Smooth muscle cell of the brain vasculature (primary cell): ENCODE data around the gene LGALS7B.
"Not testable (repeated sequence)": the region's sequence is repeated elsewhere in the genome, so short reads cannot be mapped to it uniquely, and the experiment has no call there.

Source experiments
- DNase-seq: peaks from one replicate; pipeline ENCODE4 v3.0.0-alpha.2; 2012; ENCODE audit warnings: low read depth, low spot score

The LGALS7B gene

DNA sequence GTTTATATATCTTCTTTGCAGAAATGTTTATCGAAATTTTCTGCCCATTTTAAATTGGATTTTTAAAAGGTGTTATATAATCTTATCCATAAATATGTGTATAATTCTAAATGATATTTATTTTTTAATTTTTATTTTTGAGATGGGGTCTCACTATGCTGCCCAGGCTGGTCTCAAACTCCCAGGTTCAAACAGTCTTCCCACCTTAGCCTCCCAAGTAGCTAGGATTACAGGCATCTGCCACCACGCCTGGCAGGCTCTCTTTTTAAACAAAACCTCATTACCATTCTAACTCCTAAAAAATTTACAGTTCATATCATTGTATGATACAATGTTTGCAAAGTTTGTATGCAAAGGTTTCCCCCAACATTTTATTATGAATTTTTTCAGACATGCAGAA is 7.2 kb downstream of the LGALS7B start:
- no peak for DNase-seq

DNA sequence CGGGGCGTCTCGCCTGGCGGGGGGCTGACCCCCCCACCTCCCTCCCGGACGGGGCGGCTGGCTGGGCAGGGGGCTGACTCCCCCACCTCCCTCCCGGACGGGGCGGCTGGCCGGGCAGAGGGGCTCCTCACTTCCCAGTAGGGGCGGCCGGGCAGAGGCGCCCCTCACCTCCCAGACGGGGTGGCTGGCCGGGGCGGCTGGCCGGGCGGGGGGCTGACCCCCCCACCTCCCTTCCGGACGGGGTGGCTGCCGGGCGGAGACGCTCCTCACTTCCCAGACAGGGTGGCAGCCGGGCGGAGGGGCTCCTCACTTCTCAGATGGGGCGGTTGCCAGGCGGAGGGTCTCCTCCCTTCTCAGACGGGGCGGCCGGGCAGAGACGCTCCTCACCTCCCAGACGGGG is 8.8 kb downstream of the LGALS7B start:
- not testable (repeated sequence) for DNase-seq

DNA sequence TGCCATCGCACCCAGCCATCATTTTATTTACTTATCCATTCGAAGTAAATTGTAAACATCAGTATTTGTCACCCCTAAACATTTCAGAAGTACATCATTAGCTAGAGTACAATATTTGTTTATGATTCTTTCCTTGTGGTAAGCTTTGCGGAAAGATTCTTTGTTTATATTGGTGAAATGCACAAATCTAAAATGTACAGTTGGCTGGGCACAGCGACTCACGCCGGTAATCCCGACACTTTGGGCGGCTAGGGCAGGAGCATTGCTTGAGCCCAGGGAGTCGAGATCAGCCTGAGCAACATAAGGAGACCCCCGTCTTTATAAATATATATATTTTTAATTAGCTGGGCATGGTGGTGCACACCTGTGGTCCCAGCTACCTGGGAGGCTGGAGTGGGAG is 10.1 kb downstream of the LGALS7B start:
- no peak for DNase-seq

DNA sequence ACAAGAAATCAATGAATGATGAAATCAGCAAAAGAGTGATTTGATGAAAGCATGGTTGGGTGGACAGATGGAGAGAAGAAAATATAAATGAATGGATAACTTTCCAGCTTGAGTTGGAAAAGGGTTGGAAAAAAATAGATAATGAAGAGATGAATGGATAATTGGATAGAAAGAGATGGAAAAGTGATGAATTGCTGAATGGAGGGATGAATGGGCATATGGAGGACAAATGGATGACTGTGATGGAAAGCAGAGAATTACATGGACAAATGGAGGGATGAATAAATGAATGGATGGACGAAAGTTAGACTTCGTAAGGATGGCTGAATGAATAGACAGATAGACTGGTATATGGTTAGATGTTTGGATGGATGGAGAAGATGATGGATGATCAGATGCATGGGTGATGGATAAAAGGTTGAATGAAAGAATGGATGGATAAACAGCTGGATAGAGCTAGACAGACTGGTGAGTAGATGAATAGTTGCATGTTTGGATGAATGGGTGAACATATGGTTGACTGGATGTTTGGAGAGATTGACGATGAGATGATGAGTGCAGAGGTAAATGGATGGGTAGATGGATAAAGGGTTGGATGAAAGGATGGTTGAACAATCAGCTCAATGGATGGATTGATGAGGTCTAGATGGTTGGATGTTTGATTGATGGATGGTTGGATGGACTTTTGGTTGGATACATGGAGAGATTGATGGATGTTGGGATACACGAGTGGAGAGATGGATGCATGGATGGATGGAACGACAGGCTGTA is 11.8 kb downstream of the LGALS7B start:
- no peak for DNase-seq

DNA sequence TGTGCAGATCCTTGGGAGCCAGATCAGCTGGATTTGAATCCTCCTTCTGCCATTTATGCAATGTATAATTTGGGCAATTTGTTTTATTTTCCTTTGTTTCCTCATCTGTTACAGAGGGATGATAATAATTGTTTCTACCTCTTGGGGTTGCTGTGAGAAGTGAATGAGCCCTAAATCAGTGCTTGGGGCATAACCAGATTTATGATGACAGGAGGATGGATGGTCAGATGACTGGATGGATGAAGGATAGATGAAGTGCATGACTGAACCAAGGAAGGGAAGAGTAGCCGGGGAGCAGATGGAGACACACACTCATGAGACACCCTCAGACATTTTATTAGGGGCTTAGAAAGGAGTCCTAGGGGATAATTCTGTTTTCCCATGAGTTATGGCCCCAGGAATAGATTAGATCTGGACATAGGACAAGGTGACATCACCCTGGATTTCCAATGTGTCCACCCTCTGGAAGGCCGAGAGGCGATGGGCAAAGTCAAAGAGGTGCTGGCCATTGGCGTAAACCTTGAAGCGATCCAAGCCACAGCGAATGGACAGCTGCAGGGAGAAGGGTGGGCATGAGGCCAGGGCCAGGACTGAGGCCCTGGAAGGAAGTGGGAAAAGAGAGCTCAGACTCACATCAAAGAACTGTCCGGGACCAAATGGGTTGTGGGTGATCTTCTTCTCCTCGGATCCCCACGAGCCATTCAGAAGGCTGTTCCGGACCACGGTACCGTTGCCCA is 12.5 kb downstream of the LGALS7B start:
- no peak for DNase-seq

DNA sequence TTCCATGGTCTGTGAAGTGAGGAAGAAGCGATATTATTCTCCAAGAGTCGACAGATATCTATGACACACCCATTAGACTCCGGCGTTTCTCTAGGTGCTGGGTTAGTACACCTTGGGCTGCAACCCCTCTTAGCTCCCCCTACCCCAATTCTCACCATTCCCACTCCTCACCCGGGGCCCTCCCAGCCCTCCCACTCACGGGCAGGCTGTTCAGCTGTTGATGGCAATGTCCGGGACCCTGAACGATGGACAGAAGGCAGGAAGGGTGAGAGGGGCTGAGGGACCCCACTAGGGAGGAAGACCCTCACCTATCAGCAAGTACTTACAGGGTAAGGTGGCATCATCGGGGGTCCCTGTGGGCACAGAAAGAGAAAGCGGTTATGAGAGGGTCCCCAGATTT is 14.5 kb downstream of the LGALS7B start:
- no peak for DNase-seq

DNA sequence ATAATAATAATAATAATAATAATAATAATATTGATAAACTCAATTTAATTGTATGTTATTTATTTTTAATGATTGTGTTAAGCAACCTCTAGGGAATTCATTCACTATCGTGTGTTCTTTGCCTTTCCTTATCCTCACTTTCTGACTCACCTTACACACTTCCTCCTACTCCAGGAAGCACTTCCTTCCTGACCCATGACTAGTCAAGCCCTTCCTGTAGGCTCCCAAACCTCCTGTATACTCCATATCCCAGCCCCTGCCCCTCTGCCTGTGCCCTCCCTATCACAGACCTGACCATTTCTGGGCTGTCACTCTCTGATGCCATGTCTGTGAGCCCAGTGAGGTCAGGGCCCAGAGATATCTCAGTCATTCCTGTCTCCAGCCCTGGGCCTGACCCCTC is 16.2 kb downstream of the LGALS7B start:
- no peak for DNase-seq

DNA sequence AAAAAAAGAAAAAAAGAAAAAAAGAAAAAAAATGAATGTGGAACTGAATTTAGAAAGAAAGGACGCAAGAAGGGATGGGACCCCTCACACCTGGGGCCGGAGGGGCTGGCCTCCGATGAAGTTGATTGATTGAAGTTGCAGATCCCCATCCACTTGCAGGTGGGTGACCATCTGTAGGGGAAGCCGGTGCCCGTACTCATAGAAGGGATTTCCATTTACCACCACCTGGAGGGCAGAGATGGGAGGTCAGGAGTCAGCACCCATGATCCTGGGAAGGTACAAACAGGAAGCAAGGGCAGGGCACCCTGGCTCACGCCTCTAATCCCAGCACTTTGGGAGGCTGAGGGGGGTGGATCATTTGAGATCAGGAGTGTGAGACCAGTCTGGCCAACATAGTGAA is 17.4 kb downstream of the LGALS7B start:
- no peak for DNase-seq

DNA sequence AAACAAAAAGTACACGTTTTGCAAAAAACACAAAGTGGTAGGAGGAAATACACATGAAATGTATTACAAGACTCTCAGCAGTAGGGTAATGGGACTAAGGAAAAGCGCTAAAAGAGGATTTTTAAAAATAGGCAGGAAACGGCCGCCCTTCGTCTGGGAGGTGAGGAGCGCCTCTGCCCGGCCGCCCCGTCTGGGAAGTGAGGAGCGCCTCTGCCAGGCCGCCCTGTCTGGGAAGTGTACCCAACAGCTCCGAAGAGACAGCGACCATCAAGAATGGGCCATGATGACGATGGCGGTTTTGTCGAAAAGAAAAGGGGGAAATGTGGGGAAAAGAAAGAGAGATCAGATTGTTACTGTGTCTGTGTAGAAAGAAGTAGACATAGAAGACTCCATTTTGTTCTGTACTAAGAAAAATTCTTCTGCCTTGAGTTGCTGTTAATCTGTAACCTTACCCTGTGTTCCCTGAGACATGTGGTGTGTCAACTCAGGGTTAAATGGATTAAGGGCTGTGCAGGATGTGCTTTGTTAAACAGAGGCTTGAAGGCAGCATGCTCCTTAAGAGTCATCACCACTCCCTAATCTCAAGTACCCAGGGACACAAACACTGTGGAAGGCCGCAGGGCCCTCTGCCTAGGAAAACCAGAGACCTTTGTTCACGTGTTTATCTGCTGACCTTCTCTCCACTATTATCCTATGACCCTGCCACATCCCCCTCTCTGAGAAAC is 18.5 kb downstream of the LGALS7B start:
- not testable (repeated sequence) for DNase-seq

DNA sequence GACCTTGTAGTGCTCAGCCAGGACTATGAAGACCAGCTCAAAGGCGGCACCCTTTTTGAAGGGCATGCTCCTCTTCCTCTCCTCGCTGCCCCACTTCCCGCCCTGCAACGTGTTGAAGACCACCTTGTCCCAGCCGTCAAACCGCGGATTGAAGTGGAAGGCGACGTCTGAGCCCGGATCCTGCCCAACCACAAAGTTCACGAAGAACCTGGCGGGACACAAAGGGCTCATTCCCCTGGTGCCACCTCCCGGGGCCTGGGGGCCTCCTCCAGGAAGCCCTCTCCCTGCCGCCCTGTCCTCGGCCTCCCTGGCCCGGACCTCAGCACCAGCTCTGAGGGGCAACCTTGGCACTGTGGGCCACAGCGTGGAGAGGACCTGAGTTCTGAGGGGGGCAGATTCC is 19.7 kb downstream of the LGALS7B start:
- DNase-seq = no peak

DNA sequence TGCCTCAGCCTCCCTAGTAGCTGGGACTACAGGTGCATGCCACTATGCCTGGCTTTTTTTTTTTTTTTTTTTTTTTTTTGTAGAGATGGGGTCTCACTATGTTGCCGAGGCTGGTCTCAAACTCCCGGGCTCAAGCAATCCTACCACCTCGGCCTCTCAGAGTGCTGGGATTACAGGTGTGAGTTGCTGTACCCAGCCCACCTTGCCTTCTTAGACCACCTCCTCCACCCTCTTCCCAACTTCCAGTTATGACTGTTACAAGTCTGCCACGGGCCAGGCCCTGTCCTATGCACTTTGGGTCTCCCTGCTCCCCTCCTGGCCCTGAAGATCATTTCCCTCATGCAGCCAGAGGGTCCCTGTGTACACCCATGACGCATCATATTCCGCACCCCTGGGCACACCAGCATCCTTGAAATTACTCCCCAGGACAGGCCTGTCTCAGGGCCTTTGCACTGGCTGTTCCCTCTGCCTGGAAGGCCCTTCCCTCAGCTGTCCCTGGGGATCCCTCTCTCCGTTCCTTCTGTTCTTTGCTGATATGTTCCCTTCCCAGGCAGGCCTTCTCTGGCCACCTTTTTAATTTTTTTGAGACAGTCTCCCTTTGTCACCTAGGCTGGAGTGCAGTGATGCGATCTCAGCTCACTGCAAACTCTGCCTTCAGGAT is 20.7 kb downstream of the LGALS7B start:
- no peak for DNase-seq

DNA sequence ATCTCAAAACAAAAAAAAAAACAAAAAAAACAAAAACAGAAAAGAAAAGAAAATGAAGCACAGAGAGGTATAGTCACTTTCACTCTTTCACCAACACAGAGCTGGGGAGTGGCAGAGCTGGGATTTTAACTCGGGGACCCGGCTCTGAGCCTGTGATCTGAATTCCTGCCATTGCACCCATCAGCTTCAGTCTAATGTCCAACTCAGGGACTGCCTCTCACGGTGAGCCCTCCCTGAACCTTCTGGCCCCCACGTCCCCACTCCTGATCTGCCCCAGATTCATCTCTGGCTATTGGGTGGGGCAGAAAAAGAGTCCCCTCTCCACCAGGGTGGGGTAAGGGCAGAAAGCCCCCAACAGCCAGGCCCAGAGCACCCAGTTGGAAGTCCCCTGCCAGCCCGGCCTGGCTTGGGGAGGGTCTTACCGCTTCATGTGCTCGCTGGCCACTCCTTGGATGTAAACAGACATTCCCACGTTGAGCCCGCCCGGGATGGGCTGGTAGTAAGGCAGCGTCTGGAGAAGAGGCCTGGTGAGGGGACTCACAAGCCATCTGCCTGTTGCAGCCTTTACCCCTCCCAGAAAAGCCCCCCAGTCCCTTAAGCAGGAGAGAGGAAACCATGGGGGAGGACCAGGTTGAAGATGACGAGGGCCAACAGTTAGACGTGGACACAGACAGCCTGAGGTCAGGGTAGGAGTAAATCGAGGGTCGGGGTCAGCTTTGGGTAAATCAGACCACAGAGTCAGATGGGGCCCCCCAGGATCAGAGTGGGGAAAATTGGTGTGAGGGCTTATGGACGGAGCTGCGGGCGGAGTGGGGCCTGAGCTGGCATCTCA is 23.2 kb downstream of the LGALS7B start:
- no peak for DNase-seq

DNA sequence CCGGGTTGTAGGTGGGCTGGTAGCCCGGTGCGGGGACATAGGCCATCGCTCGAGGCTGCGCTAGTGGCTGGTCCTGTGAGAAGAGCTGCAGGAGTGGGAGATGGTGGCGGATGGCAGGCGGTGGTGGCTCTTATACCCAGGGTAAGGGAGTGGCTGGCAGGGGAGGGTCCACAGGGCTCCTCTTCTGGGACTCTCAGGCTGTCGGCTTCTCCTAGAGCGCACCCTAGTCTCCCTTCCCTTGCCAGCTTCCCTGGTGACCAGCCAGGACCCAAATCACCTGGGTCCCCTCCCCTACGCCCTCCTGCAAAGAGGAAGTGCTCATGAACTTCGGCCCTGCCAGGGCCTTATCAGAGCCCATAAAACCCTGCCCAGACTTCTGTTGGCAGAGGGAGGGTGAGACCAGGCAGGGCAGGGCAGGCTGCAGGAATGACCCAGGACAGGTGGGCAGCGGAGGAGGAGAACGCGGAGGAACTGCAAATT is 23.9 kb downstream of the LGALS7B start, which contains the start of gene LGALS4:
LGALS4 (minus strand) TSS at position 105 of the 480 bp plus-strand sequence; CDS start at position 46, 59 bp downstream.
- no peak for DNase-seq

DNA sequence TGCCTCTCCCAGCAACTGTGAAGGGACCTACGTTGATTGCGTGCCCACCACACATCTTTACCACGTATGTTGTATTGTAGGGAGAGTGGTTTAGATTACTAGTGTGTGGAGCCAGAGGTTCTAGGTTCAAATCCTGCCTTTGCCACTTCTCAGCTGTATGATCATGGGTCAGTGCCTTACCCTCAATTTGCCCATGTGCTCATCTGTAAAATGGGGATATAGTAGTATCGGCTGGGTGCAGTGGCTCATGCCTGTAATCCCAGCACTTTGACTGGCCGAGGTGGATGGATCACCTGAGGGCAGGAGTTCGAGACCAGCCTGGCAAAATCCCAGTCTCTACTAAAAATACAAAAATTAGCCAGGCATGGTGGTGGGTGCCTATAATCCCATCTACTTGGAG is 24.3 kb downstream of the LGALS7B start:
- no peak for DNase-seq

DNA sequence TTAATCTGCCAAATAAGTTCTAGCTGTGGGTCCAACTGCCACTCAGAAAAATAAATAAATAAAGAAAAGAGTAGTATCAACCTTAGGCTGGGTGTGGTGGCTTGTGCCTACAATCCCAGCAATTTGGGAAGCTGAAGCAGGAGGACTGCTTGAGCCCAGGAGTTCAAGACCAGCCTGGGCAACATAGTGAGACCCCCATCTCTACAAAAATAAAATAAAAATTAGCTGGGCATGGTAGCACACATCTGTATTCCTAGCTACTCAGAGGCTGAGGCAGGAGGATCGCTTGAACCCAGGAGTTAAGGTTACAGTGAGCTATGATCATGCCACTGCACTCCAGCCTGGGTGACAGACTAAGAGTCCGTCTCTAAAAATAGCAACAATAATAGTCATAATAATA is 24.9 kb downstream of the LGALS7B start:
- not testable (repeated sequence) for DNase-seq

DNA sequence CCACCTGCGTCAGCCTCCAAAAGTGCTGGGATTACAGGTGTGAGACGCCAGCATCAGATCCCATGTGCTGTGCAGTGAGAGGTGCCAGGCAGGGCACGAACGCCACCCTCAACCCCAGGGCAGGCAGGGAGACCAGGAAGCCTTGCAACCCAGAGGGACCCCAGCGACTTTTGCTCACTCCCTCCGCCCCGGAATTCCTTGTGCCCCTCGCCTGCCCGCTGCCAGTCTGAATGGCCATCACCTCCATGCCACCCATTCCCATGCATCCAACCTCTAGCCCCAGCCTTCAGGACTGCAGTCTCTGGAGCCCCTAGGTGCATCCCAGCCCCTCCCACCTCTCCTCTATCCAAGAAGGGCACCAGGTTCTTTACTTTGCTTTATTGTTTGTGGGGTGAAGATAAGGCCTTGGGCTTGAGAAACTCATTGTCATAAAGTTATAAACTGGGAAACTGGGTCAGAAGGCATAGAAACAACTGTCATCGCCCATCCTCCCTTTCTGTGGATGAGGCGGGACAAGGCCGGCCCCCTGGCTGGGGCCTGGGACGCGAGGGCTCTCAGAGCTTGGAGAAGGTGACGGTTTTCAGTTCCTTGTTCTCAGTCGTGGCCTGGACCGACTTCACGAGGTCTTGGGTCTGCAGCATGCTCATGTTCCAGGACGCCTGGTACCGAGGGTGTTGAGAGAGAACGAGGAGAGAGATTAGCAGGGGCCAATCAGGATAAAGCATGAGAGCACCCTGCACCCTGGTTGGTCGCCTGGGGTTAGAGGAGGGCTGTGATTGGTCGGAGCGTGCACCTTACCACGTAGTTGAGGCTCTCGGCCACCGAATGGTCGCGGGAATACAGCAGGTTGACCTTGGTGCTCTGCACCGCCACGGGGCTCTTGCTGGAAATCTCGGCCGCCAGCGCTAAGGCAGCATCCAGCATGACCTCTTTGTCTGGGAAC is 26.3 kb downstream of the LGALS7B start:
- no peak for DNase-seq

DNA sequence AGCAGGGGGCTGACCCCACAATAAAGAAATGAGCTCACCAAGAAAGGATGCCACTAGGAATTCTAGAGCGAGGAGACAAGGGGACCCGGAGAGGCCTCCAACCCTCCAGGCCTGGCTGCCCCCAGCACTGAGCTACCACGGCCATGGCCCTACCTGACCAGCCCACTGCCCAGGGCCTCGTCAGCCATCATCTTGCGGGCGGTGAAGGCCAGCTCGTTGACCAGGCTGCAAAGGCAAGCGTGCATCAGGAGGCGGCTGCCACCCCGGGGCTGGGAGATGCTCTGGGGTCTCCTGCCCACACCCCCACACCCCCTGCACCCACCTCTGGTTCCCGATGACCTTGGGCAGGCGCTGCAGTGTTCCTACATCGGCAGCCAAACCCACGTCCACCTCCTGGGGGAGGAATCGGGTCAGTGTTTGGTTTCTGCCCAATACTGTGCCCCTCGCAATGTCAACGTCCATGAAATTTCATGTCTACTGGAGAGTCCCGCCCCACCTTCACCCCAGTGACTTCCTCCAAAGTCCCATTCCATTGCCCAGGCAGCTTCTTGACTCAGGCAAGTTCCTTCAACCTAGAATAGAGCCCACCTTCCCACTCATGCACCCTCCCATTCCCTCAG is 27.2 kb downstream of the LGALS7B start:
- DNase-seq = no peak

DNA sequence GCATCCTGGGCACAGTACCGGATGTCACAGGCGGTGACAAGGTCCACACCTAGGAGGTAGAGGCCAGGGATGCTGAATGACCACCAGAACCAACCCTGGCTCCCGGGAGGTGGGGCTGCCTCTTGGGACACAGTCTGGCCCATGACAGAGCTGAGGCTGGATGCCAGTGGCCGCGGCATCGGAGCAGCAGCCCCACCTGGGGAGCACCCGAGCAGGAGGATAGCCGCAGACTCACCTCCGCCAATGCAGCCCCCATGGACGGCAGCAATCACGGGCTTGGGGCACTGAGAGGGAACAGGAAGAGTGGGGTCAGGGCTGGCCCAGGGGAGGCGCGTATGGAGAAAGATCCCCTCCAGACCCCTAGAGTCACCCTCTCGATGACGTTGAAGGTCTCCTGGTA is 28.1 kb downstream of the LGALS7B start:
- no peak for DNase-seq

DNA sequence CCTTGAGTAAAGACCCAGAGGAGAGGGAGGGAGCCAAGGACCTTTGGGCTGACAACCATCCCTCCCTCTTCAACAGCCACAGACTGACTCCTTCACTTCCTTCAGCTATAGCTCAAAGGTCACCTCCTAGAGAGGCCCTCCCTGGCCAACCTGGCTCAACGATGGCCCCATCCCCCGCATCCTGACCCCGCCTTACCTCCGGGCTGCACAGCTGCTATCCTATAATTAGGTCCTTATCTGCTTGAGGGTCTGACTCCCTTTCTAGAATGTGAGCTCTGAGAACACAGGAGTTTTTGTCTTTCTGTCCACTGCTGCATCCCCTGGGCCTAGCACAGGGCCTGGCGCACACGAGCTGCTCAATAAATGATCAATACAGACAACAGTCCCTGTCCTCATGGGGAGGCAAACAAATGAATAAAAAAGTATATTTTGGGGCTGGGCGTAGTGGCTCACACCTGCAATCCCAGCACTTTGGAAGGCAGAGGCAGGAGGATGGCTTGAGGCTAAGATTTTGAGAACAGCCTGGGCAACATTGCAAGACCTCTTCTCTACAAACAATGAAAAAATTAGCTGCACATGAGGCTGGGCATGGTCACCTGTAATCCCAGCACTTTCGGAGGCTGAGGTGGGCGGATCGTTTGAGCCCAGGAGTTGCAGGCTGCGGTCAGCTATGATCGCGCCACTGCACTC is 30.4 kb downstream of the LGALS7B start:
- DNase-seq = no peak
